ENCODE measurements around the gene ZBTB44.
A peak's percentile ranks its signal among the peaks of the same experiment; 100 is the strongest.
"Not testable (repeated sequence)": the region's sequence is repeated elsewhere in the genome, so short reads cannot be mapped to it uniquely, and the experiment has no call there.

The ZBTB44 gene, protein sequence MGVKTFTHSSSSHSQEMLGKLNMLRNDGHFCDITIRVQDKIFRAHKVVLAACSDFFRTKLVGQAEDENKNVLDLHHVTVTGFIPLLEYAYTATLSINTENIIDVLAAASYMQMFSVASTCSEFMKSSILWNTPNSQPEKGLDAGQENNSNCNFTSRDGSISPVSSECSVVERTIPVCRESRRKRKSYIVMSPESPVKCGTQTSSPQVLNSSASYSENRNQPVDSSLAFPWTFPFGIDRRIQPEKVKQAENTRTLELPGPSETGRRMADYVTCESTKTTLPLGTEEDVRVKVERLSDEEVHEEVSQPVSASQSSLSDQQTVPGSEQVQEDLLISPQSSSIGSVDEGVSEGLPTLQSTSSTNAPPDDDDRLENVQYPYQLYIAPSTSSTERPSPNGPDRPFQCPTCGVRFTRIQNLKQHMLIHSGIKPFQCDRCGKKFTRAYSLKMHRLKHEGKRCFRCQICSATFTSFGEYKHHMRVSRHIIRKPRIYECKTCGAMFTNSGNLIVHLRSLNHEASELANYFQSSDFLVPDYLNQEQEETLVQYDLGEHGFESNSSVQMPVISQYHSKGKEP
- total RNA-seq, result 96.1 reads per million, percentile 82 among the genes with 10 or more reads in this experiment

DNA sequence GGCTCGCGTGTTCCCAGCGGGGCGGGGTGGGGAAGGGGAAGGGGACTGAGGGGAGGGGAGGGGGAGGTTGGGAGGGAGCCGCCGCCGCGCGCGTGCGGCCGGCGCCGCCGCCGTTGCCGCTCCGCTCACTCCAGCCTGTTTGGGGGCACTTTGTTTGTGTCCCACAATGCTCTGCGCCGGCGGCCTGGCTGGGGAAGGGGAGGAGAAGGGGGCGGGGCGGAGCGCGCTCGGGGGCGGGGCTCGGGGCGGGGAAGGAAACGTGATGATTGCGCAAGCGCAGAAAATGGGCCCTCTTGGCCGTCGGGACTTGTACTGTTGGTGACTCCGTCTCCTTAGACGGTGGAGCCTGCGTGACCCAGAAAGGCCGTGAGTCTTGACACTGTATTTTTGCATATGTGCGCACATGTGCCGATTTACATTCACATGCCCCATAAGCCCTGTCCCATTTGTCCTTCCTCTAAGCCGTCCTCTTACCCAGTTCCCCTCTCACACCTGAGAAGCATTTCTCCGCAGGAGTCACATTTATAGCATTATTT, at the start of gene ZBTB44:
Gene ZBTB44, minus strand, starts transcription at position 168 of the 536 bp plus-strand sequence. CDS start 53,044 bp downstream, outside the sequence.
- DNase-seq, result peak; percentile 93

DNA sequence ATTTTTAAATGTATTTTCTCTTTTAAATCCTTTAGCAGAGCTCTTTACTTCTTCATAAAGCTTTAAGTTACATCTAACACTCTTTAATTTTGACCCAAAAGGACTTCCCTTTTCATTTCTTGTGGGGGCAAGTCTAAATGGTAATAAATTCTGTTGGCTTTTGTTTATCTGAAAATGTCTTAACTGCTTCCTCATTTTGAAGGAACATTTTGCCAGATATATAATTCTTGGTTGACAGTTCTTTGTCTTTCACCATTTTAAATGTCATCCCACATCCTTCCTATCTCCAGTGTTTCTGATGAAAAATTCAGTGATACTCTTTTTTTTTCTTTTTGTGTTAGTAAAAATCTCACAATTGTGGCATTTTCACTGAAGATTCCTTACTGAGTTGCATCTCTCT, 44.7 kb upstream of the ZBTB44 start:
- DNase-seq, result no peak

- no peak for DNase-seq
Observed at GRCh38 chr11:130358398-130358797, 43.7 kb upstream of the ZBTB44 start.

DNA sequence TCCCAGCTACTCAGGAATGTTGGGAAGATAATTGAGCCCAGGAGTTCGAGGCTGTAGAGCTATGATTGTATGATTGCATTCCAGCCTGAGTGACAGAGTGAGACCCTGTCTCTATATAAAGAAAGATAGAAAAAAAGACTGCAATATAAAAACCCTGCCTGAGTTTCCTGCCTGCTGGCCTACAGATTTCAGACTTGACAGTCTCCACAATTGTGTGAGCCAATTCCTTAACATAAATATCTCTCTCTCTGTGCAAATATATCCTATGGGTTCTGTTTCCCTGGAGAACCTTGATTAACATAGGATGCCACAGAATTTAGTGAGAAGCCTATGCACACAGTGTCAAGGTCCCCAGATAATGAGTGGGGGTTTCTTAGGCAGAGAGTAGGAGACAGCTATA, 32.5 kb upstream of the ZBTB44 start:
- no peak for DNase-seq

- DNase-seq, result no peak
Observed at GRCh38 chr11:130344841-130345240, 30.1 kb upstream of the ZBTB44 start.

- no peak for DNase-seq
Observed at GRCh38 chr11:130340671-130341319, 26.1 kb upstream of the ZBTB44 start.

- no peak for DNase-seq
Observed at GRCh38 chr11:130338667-130339066, 23.9 kb upstream of the ZBTB44 start.

GRCh38 chr11:130337281-130338089, 22.8 kb upstream of the ZBTB44 start:
- DNase-seq, result no peak

DNA sequence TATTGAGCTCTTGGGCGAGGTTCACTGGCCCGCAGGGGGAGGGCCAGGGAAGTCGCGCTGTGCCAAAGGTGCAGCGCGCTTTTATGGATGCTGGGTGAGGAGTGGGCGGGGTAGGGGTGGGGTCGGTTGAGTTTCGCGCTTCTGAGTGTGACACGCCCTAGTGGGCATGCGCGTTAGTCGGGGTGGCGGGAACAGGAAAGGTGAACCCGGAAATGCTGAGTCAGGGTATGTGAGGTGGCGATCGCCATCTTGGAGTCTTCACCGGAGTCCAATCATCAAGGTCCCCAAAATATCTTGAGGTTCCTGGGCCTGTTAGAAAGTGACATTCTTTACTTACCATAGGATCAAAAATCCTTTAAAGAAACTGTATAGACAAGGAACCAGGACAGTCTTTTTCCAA, 16.7 kb upstream of the ZBTB44 start:
- DNase-seq, result not testable (repeated sequence)

DNA sequence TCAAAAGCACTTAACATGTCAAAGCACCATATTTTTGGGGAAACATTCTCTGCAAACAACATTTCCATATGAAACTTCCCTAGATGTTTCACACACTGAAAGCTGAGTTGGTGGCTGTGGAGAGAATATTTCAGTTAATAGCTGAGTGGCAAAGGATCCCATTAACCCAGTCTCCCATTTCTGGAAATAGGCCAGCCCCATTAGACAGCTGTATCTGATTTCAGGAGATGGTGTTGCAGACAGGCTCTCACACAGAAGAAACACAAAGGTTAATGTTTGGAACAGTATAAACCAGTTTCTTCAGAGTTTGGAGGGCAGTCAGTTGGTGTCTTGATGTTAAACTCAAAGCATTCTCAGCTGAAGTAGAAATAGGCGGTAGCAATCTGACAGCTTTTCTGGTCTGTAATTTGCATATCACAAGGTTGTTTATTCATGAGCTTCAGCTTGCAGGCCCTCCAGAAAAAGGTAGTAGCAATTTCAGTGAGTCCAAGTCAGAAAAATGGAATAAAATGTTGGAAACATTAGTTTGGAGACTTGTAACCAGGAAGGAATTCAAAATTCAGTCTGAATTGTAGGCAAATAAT, 15.5 kb upstream of the ZBTB44 start:
- DNase-seq, result no peak

DNA sequence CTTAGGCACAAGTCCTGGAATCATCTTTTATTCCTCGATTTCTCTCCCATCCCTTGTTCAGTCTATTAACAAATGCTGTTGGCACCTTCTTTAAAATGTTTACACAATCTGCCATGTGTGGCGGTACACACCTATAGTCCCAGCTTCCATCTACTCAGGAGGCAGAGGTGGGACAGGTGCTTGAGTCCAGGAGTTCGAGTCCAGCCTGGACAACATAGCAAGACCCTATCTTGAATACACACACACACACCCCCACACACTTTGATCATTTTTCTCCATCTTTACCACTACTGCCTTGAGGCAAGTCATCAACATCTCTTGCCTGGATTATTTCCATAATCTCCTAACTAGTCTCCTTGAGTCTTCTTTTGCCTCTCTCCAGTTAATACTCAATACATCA, 13.7 kb upstream of the ZBTB44 start:
- no peak for DNase-seq

DNA sequence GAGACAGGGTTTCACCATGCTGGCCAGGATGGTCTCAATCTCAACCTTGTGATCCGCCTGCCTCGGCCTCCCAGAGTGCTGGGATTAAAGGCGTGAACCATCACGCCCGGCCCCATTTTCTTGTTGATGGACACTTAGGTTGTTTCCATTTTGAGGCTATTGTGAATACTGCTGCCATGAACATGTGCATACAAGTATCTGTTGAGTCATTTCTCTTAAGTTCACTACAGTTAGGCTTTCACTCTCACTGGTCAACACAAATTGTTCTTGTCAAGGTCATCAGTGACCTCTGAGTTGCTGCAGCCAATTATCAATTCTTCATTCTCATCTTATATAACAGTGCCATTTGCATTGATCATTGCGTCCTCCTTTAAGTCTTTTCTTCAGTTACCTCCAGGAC, 13.0 kb upstream of the ZBTB44 start:
- DNase-seq, result no peak

- no peak for DNase-seq
Observed at GRCh38 chr11:130325691-130326090, 11.0 kb upstream of the ZBTB44 start.

- DNase-seq, result no peak
Observed at GRCh38 chr11:130323452-130324450, 9.0 kb upstream of the ZBTB44 start.

GRCh38 chr11:130322126-130322525, 7.4 kb upstream of the ZBTB44 start:
- DNase-seq, result no peak

- DNase-seq, result no peak
Observed at GRCh38 chr11:130318031-130318673, 3.4 kb upstream of the ZBTB44 start.

GRCh38 chr11:130315354-130315970, 745 bp upstream of the ZBTB44 start:
- DNase-seq, result peak; percentile 36

DNA sequence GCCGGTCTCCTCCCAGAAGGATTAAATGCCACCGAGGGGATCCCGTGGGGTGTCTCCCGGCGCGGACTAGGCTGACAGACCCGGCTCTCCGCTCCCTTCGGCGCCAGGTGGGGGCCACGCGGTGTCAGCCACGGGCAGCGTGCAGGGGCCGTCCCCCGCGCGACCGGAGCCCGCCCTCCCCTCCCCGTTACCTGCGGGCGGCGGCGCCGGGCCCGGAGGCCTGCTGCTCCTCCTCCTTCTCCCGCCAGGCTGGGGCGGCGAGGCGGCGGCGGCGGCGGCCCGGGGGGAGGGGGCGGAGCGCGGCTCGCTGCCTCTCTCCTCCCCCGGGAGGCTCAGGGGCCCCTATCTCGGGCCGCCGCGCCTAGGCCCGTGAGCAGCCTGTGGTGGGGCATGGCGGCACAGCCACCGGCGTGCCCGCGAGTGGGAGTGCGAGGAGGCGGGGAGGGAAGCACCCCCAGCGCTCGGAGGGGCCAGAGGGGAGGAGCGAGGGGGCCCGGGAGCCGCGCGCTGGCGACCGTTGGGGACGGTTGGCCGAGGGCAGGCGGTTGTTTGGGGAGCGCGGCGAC, 450 bp downstream of the ZBTB44 start:
- peak; percentile 57 for DNase-seq

DNA sequence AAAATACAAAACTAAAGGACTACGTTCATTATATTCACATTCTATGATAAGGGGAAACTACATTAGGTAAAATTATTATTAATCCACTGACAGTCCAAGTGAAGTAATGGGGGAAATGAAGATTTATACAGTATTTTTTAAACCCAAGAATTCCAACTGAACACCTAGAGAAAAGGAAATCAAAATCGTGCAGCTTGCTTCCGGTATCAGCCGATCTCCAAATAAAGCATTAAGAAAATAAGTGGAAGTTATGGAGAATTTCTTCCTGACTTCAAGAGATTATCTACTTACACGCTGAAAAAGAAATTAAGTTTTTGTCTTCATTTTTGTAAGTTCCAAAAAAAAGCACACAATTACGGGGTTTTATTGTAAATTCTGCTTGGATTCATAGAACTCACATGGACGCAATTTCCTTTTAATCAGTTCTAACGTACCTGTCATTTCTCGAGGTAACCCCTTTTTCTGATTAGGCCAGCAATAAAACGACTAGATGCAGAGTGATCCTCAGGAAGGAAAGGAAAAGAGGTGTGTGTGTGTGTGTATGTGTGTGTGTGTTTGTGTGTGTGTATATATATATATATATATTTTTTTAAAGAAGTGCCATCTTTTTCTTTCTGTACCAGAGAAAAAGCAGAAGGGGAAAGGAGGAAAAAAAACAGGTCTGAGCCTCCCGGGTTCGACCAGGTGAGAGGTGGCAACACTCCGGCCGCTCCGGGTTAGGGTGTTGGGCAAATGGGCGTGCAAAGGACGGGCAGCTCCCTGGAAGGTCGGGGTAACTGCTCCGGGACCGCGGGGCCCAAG, 1.1 kb downstream of the ZBTB44 start:
- no peak for DNase-seq
